Prostate gland (tissue), 2 donors: Measurements from ENCODE around the gene NTM. TPM values are rescaled to one million over a fixed set of nuclear protein-coding genes. Genes with fewer than 3 reads are reported as not detected.

Experiments
- DNase-seq: peaks from one replicate; pipeline ENCODE4 v3.0.0-alpha.2; 2019; ENCODE audit warnings: low spot score
- H3K27ac ChIP-seq, 2 donors: fragments of 200-600 bp; sonication (generic); 2 replicates each; pipeline ENCODE4 v1.5.1; 2017 to 2019
- H3K27me3 ChIP-seq: fragments of 200-600 bp; sonication (generic); replicated peaks from 2 replicates; pipeline ENCODE4 v1.5.1; 2019; ENCODE audit not compliant: insufficient read depth
- H3K36me3 ChIP-seq, 2 donors: fragments of 200-600 bp; sonication (generic); 1 replicate in 1 of 2; 2 replicates in 1 of 2; pipeline versions ENCODE4 v1.5.1 to v1.8.1; 2017 to 2019
- H3K4me1 ChIP-seq: fragments of 200-600 bp; sonication (generic); replicated peaks from 2 replicates; pipeline ENCODE4 v1.5.1; 2019
- H3K4me3 ChIP-seq, 2 donors: fragments of 200-600 bp; sonication (generic); 2 replicates each; pipeline ENCODE4 v1.5.1; 2017 to 2019
- H3K9me3 ChIP-seq: fragments of 200-600 bp; sonication (generic); 2 replicates; pipeline ENCODE4 v1.5.1; 2017
- POLR2A ChIP-seq: fragments of 450-650 bp; IDR thresholded peaks from one replicate; pipeline ENCODE4 v1.6.1; 2016; ENCODE audit warnings: antibody characterized with exemption, mild to moderate bottlenecking
- POLR2AphosphoS5 ChIP-seq: sonication (generic); formaldehyde crosslinking; IDR thresholded peaks from one replicate; pipeline ENCODE4 v1.6.1; 2017; ENCODE audit warnings: antibody characterized with exemption
- WGBS: methylation state at CpG from one replicate; pipeline ENCODE4 v1.1.5; 2018; 5-methylcytosine and 5-hydroxymethylcytosine counted together
- intact Hi-C: fragments of 100-400 bp; cut with DNase I; formaldehyde crosslinking; loops from one replicate; pipeline ENCODE4 v1.14.2; 2022
- total RNA-seq, 2 donors: library from RNA; depleted of rRNA; stranded (reverse); fragments of >200 nt; gene quantifications; one replicate each; pipeline ENCODE4 v1.1.0, GENCODE V29; 2016
- TF ChIP-seq, protein P1 (sequence below), 4 experiments: fragments of 200-600 bp in 2 of 4; fragments of 450-650 bp in 2 of 4; sonication (generic) in 2 of 4; IDR thresholded peaks; 1 replicate in 3 of 4; 2 replicates in 1 of 4; pipeline ENCODE4 v1.5.1; 2016 to 2019; ENCODE audit warnings: antibody characterized with exemption in 4 of 4, mild to moderate bottlenecking in 2 of 4, moderate library complexity in 2 of 4

The NTM gene
- total RNA-seq, 2 donors from 2014 or later, result 7.4 TPM; not detected in 1

DNA sequence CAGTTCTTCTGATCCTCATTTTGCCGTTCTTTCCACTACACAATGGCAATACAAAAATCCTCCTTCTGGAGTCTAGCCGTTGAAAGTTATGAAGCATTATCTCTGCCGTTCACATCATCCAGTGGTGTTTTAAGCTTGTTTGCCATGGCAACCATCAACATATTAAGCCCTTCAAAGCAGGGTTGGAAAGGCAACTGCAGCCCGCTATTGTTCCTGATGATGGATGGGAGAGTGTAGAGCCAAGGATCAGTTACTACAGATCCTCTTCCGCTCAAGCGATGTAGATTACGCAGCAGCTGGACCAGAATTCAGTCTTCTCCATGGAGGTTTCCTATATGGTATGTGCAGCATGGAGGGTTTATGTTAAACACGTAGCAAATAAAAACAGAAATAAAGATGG lies 352.7 kb downstream of the NTM start:
- DNase-seq, result no peak
- Histone ChIP-seq H3K27me3 (peaks cover 2% of the 10 kb centered on the region), H3K9me3 (no peaks in the 10 kb centered on the region), H3K36me3 (no peaks in the 10 kb centered on the region), H3K4me1 (no peaks in the 10 kb centered on the region), H3K4me3 (no peak overlapping the region), H3K27ac (no peak overlapping the region)
- WGBS, result 91% methylated on average over 8 of the region's 8 CpGs
- TF ChIP-seq POLR2AphosphoS5 (no peak), POLR2A (no peak)
- TF ChIP-seq, protein P1, sequence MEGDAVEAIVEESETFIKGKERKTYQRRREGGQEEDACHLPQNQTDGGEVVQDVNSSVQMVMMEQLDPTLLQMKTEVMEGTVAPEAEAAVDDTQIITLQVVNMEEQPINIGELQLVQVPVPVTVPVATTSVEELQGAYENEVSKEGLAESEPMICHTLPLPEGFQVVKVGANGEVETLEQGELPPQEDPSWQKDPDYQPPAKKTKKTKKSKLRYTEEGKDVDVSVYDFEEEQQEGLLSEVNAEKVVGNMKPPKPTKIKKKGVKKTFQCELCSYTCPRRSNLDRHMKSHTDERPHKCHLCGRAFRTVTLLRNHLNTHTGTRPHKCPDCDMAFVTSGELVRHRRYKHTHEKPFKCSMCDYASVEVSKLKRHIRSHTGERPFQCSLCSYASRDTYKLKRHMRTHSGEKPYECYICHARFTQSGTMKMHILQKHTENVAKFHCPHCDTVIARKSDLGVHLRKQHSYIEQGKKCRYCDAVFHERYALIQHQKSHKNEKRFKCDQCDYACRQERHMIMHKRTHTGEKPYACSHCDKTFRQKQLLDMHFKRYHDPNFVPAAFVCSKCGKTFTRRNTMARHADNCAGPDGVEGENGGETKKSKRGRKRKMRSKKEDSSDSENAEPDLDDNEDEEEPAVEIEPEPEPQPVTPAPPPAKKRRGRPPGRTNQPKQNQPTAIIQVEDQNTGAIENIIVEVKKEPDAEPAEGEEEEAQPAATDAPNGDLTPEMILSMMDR (IDR thresholded peaks at IDR 0.05), result no peak
- intact Hi-C loops, result no loop called here

DNA sequence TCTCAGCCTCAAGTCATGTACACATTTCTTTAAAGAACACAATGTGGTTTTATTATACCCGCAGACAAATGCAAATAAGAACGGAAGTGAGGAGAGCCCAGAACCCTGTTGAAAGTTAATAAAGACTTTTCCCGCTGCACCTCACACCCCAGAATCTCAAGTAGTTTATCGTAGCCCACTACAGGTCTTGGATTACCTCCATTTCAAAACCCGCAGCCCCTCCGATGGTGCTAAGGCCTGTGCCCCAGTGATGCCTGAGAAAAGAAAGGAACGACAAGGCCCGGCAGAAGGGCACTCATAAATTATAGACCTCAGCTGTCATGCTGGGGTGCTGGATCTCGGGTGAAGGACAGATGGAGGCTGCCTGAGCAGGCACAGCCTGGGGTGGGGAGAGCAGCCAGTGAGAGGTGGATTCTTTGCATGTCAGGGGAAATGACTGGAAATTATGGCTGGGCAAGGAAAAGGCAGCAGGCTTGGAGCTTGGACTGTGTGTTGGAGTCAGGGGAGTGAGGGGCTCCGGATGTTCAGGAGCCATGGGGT lies 354.1 kb downstream of the NTM start:
- H3K27me3 ChIP-seq, result peaks cover 2% of the 10 kb centered on the region
- intact Hi-C loops, result no loop called here
- no peaks in the 10 kb centered on the region for H3K9me3 ChIP-seq
- H3K36me3 ChIP-seq, result no peaks in the 10 kb centered on the region
- TF ChIP-seq, protein P1 (IDR thresholded peaks at IDR 0.05), result no peak
- no peak for TF ChIP-seq POLR2A
- no peak for TF ChIP-seq POLR2AphosphoS5
- H3K4me3 ChIP-seq, result no peak overlapping the region
- no peaks in the 10 kb centered on the region for H3K4me1 ChIP-seq
- H3K27ac ChIP-seq, result no peak overlapping the region
- DNase-seq, result no peak
- 56% methylated on average over 10 of the region's 10 CpGs for whole genome bisulfite sequencing

DNA sequence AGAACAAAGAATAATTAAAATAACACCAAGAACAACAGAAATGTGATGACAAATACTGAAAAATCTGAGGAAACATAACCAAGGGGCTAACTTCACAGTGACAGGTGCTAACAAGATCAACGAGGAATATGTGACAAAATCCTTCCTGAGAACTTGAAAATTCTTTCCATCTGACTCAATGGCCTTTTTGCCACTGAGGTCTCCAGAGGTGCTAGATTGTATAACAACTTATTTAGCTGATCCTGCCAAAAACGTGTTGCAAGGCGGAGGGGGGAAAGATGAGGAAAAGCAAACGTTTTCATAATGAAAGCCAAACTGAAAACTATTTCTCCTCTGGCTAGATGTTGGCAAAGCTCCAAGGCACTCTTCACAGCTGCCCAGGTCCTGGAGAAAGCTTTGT lies 364.5 kb downstream of the NTM start:
- intact Hi-C loops, result no loop called here
- no peak for DNase-seq

DNA sequence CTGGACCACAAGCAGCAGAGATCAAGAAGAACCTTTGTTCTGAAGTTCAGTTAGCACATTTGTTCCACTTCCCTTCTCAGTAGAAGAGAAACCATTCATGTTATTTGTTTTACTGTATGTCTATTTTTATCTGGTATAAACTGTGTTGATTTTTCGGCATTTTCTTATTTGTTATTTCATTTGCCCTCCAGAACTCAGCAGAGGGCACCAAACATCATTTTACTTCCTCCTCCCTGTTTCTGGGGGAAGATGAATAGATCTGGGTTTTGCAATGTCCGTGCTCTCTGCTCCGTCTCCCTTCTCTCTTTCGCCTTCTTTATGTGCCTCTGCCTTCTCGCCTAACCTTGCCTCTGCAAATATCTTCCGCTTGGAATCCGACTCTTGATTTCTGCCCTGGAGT lies 366.9 kb downstream of the NTM start:
- no peak overlapping the region for H3K27ac ChIP-seq
- intact Hi-C loops, result no loop called here

More for the DNA sequence above, 364.5 kb downstream of the NTM start:
- no peaks in the 10 kb centered on the region for H3K9me3 ChIP-seq
- H3K27me3 ChIP-seq, result peaks cover 4% of the 10 kb centered on the region
- no peak overlapping the region for H3K27ac ChIP-seq
- 26% methylated on average over 4 of the region's 4 CpGs for WGBS
- no peak overlapping the region for H3K4me3 ChIP-seq
- TF ChIP-seq, protein P1 (IDR thresholded peaks at IDR 0.05), result no peak
- TF ChIP-seq POLR2A (no peak), POLR2AphosphoS5 (no peak)
- no peaks in the 10 kb centered on the region for H3K36me3 ChIP-seq
- H3K4me1 ChIP-seq, result no peaks in the 10 kb centered on the region

More for the DNA sequence above, 366.9 kb downstream of the NTM start:
- no peaks in the 10 kb centered on the region for H3K36me3 ChIP-seq
- no peak overlapping the region for H3K4me3 ChIP-seq
- H3K9me3 ChIP-seq, result no peaks in the 10 kb centered on the region
- no peak for TF ChIP-seq POLR2AphosphoS5
- TF ChIP-seq, protein P1 (IDR thresholded peaks at IDR 0.05), result no peak
- TF ChIP-seq POLR2A, result no peak
- peaks cover 4% of the 10 kb centered on the region for H3K27me3 ChIP-seq
- 27% methylated on average over 7 of the region's 7 CpGs for WGBS
- DNase-seq, result no peak
- no peaks in the 10 kb centered on the region for H3K4me1 ChIP-seq
